Activated T-cell treated with anti-CD3 and anti-CD28 coated beads, Interleukin-2, amount 50 U/mL, for 72 hours (primary cell): ENCODE results near the gene PABPC5. TPM values are rescaled to one million over a fixed set of nuclear protein-coding genes. Genes with fewer than 3 reads are reported as not detected.

Experiments used
- ATAC-seq, 2 donors: fragments of 150-1000 bp; cut with Tn5 transposase; replicated peaks in 1 of 2; 2 replicates each; pipeline ENCODE4 v1.10.0; 2021; ENCODE audit warnings: moderate library complexity in 2 of 2, mild to moderate bottlenecking in 1 of 2
- DNase-seq, 2 donors: peaks; one replicate each; pipeline ENCODE4 v3.0.0; 2021 to 2022; ENCODE audit warnings: mixed read lengths in 1 of 2
- H3K27ac Mint-ChIP-seq: one replicate; pipeline ENCODE4 v1.8.0; 2022; ENCODE audit warnings: mild to moderate bottlenecking, moderate library complexity, mixed read lengths
- H3K27me3 Mint-ChIP-seq: one replicate; pipeline ENCODE4 v1.8.0; 2022; ENCODE audit warnings: low read depth, mixed read lengths
- H3K36me3 Mint-ChIP-seq, 2 donors: one replicate each; pipeline ENCODE4 v1.8.0; 2022; ENCODE audit warnings: mixed read lengths in 2 of 2, mild to moderate bottlenecking in 1 of 2; ENCODE audit not compliant: insufficient read depth in 2 of 2
- H3K4me1 Mint-ChIP-seq: one replicate; pipeline ENCODE4 v1.8.0; 2022; ENCODE audit warnings: low read depth, mixed read lengths
- H3K4me3 Mint-ChIP-seq, 2 donors: one replicate each; pipeline ENCODE4 v1.8.0; 2022; ENCODE audit warnings: mild to moderate bottlenecking in 2 of 2, mixed read lengths in 2 of 2, moderate library complexity in 2 of 2
- H3K9me3 Mint-ChIP-seq, 2 donors: one replicate each; pipeline ENCODE4 v1.8.0; 2022; ENCODE audit warnings: mixed read lengths in 2 of 2
- total RNA-seq, 2 donors: library from RNA; stranded (reverse); gene quantifications; one replicate each; pipeline ENCODE4 v1.2.3, GENCODE V29; 2022

PABPC5 gene
- total RNA-seq = not detected

GRCh38 chrX:91434351-91435168 is at the start of gene PABPC5:
Gene PABPC5, plus strand, starts transcription at chrX:91434839. Its CDS starts 739 bp downstream, at chrX:91435578.
- ATAC-seq = no peak
- Mint-ChIP-seq H3K27ac (no peak within 1 kb of the TSS), H3K27me3 (peaks cover 20% of the 10 kb centered on the region), H3K4me3 (peak within 1 kb of the TSS; percentile 43 to 64), H3K4me1 (no peaks in the 10 kb centered on the region), H3K36me3 (no peaks in the 10 kb centered on the region), H3K9me3 (no peaks in the 10 kb centered on the region)
- no peak for DNase-seq

GRCh38 chrX:91389026-91389425 is 45.6 kb upstream of the PABPC5 start:
- peaks cover 0 to 1% of the 10 kb centered on the region in 2 donors for H3K36me3 Mint-ChIP-seq
- H3K4me3 Mint-ChIP-seq = no peak overlapping the region
- no peak for DNase-seq
- peaks cover 2 to 3% of the 10 kb centered on the region in 2 donors for H3K9me3 Mint-ChIP-seq
- ATAC-seq = no peak
- H3K27me3 Mint-ChIP-seq = no peaks in the 10 kb centered on the region
- H3K4me1 Mint-ChIP-seq = no peaks in the 10 kb centered on the region
- H3K27ac Mint-ChIP-seq = no peak overlapping the region

GRCh38 chrX:91414713-91415112 is 19.9 kb upstream of the PABPC5 start:
- H3K9me3 Mint-ChIP-seq = peaks cover 1 to 7% of the 10 kb centered on the region in 2 donors
- no peak overlapping the region for H3K27ac Mint-ChIP-seq
- H3K36me3 Mint-ChIP-seq = no peaks in the 10 kb centered on the region
- H3K4me3 Mint-ChIP-seq = no peak overlapping the region
- H3K27me3 Mint-ChIP-seq = peaks cover 7% of the 10 kb centered on the region
- H3K4me1 Mint-ChIP-seq = no peaks in the 10 kb centered on the region
- no peak for DNase-seq
- no peak for ATAC-seq

- H3K4me1 Mint-ChIP-seq = no peaks in the 10 kb centered on the region
- H3K4me3 Mint-ChIP-seq = no peak overlapping the region
- no peak overlapping the region for H3K27ac Mint-ChIP-seq
- DNase-seq = no peak
- H3K9me3 Mint-ChIP-seq = no peaks in the 10 kb centered on the region
- no peaks in the 10 kb centered on the region for H3K36me3 Mint-ChIP-seq
- H3K27me3 Mint-ChIP-seq = peaks cover 20% of the 10 kb centered on the region
- no peak for ATAC-seq
These were observed 756 bp downstream of the PABPC5 start for GRCh38 chrX:91435395-91435794.
